ENCODE data around the gene SLC22A14.

Gene SLC22A14

GRCh38 chr3:38250198-38250597 is 31.9 kb upstream of the SLC22A14 start:
- H3K27me3 ChIP-seq (ENCODE audit: insufficient read depth, insufficient read length), result no peaks in the 10 kb centered on the region
- DNase-seq (ENCODE audit: low read depth, low spot score), result no peak
- H3K4me1 ChIP-seq (ENCODE audit: insufficient read depth, insufficient read length), result peaks cover 5% of the 10 kb centered on the region
- peaks cover 86% of the 10 kb centered on the region for H3K36me3 ChIP-seq (ENCODE audit: insufficient read depth, insufficient read length, low read length)
- no peaks in the 10 kb centered on the region for H3K9me3 ChIP-seq (ENCODE audit: insufficient read depth, low read length)
- no peak for TF ChIP-seq ZNF274 (IDR thresholded peaks at IDR 0.05; ENCODE audit: low read depth, low read length)
- no peak for TF ChIP-seq YY1 (IDR thresholded peaks at IDR 0.05; ENCODE audit: insufficient read depth, insufficient read length)
- no peak overlapping the region for H3K9ac ChIP-seq (ENCODE audit: insufficient read length, low read depth)
- H3K4me3 ChIP-seq (ENCODE audit: insufficient read length, low read depth), result no peak overlapping the region

GRCh38 chr3:38251197-38251596 is 30.9 kb upstream of the SLC22A14 start:
- Histone ChIP-seq H3K36me3 (ENCODE audit: insufficient read depth, insufficient read length, low read length) (peaks cover 83% of the 10 kb centered on the region), H3K4me3 (ENCODE audit: insufficient read length, low read depth) (no peak overlapping the region), H3K4me1 (ENCODE audit: insufficient read depth, insufficient read length) (peaks cover 5% of the 10 kb centered on the region), H3K9me3 (ENCODE audit: insufficient read depth, low read length) (no peaks in the 10 kb centered on the region), H3K9ac (ENCODE audit: insufficient read length, low read depth) (no peak overlapping the region), H3K27me3 (ENCODE audit: insufficient read depth, insufficient read length) (no peaks in the 10 kb centered on the region)
- TF ChIP-seq YY1 (IDR thresholded peaks at IDR 0.05; ENCODE audit: insufficient read depth, insufficient read length) (no peak), SUZ12 (IDR thresholded peaks at IDR 0.05; ENCODE audit: extremely low read depth, insufficient read depth, insufficient read length) (no peak)
- no peak for DNase-seq (ENCODE audit: low read depth, low spot score)

GRCh38 chr3:38253704-38254103 is 28.4 kb upstream of the SLC22A14 start:
- no peak for DNase-seq (ENCODE audit: low read depth, low spot score)
- H3K4me1 ChIP-seq (ENCODE audit: insufficient read depth, insufficient read length), result no peaks in the 10 kb centered on the region
- no peaks in the 10 kb centered on the region for H3K9me3 ChIP-seq (ENCODE audit: insufficient read depth, low read length)
- H3K9ac ChIP-seq (ENCODE audit: insufficient read length, low read depth), result no peak overlapping the region
- TF ChIP-seq ZNF274 (IDR thresholded peaks at IDR 0.05; ENCODE audit: low read depth, low read length) (no peak), YY1 (IDR thresholded peaks at IDR 0.05; ENCODE audit: insufficient read depth, insufficient read length) (no peak), SUZ12 (IDR thresholded peaks at IDR 0.05; ENCODE audit: extremely low read depth, insufficient read depth, insufficient read length) (no peak)
- H3K4me3 ChIP-seq (ENCODE audit: insufficient read length, low read depth), result no peak overlapping the region
- H3K27me3 ChIP-seq (ENCODE audit: insufficient read depth, insufficient read length), result no peaks in the 10 kb centered on the region
- peaks cover 67% of the 10 kb centered on the region for H3K36me3 ChIP-seq (ENCODE audit: insufficient read depth, insufficient read length, low read length)

- no peak for TF ChIP-seq YY1 (IDR thresholded peaks at IDR 0.05; ENCODE audit: insufficient read depth, insufficient read length)
- no peak for TF ChIP-seq ZNF274 (IDR thresholded peaks at IDR 0.05; ENCODE audit: low read depth, low read length)
- Histone ChIP-seq H3K9ac (ENCODE audit: insufficient read length, low read depth) (no peak overlapping the region), H3K9me3 (ENCODE audit: insufficient read depth, low read length) (no peaks in the 10 kb centered on the region), H3K4me1 (ENCODE audit: insufficient read depth, insufficient read length) (no peaks in the 10 kb centered on the region), H3K36me3 (ENCODE audit: insufficient read depth, insufficient read length, low read length) (peaks cover 55% of the 10 kb centered on the region), H3K4me3 (ENCODE audit: insufficient read length, low read depth) (no peak overlapping the region), H3K27me3 (ENCODE audit: insufficient read depth, insufficient read length) (no peaks in the 10 kb centered on the region)
- no peak for DNase-seq (ENCODE audit: low read depth, low spot score)
Observed at GRCh38 chr3:38254872-38255271, 27.2 kb upstream of the SLC22A14 start.

GRCh38 chr3:38255627-38256026 is 26.5 kb upstream of the SLC22A14 start:
- H3K9ac ChIP-seq (ENCODE audit: insufficient read length, low read depth), result no peak overlapping the region
- no peaks in the 10 kb centered on the region for H3K4me1 ChIP-seq (ENCODE audit: insufficient read depth, insufficient read length)
- H3K4me3 ChIP-seq (ENCODE audit: insufficient read length, low read depth), result no peak overlapping the region
- peaks cover 48% of the 10 kb centered on the region for H3K36me3 ChIP-seq (ENCODE audit: insufficient read depth, insufficient read length, low read length)
- TF ChIP-seq YY1 (IDR thresholded peaks at IDR 0.05; ENCODE audit: insufficient read depth, insufficient read length), result no peak
- no peak for TF ChIP-seq SUZ12 (IDR thresholded peaks at IDR 0.05; ENCODE audit: extremely low read depth, insufficient read depth, insufficient read length)
- no peak for TF ChIP-seq ZNF274 (IDR thresholded peaks at IDR 0.05; ENCODE audit: low read depth, low read length)
- no peaks in the 10 kb centered on the region for H3K9me3 ChIP-seq (ENCODE audit: insufficient read depth, low read length)
- H3K27me3 ChIP-seq (ENCODE audit: insufficient read depth, insufficient read length), result no peaks in the 10 kb centered on the region
- DNase-seq (ENCODE audit: low read depth, low spot score), result no peak

DNA sequence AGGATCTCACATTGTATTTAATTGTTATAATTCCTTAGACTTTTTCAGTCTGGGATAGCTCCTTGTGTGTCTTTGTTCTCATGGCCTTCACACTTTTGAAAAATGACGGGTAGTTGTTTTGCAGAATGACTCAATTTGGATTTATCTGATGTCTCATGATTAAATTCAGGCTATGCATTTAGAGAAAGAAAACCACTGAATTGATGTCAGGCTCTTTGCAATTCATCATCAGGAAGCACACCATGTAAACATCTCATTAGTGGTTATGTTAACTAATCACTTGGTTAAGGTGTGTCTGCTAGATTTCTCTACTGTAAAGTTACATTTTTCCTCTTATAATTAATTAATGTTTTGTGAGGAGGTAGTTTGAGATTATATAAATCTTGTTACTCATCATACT is 24.5 kb upstream of the SLC22A14 start:
- Histone ChIP-seq H3K36me3 (ENCODE audit: insufficient read depth, insufficient read length, low read length) (peaks cover 29% of the 10 kb centered on the region), H3K4me3 (ENCODE audit: insufficient read length, low read depth) (no peak overlapping the region), H3K9me3 (ENCODE audit: insufficient read depth, low read length) (peaks cover 10% of the 10 kb centered on the region; the same call in 1 of the 2 replicates), H3K27me3 (ENCODE audit: insufficient read depth, insufficient read length) (no peaks in the 10 kb centered on the region), H3K4me1 (ENCODE audit: insufficient read depth, insufficient read length) (no peaks in the 10 kb centered on the region), H3K9ac (ENCODE audit: insufficient read length, low read depth) (no peak overlapping the region)
- TF ChIP-seq ZNF274 (IDR thresholded peaks at IDR 0.05; ENCODE audit: low read depth, low read length) (no peak), YY1 (IDR thresholded peaks at IDR 0.05; ENCODE audit: insufficient read depth, insufficient read length) (no peak), SUZ12 (IDR thresholded peaks at IDR 0.05; ENCODE audit: extremely low read depth, insufficient read depth, insufficient read length) (no peak)
- DNase-seq (ENCODE audit: low read depth, low spot score), result no peak

GRCh38 chr3:38260474-38260873 is 21.6 kb upstream of the SLC22A14 start:
- DNase-seq (ENCODE audit: low read depth, low spot score), result no peak
- Histone ChIP-seq H3K4me3 (ENCODE audit: insufficient read length, low read depth) (no peak overlapping the region), H3K9ac (ENCODE audit: insufficient read length, low read depth) (no peak overlapping the region), H3K36me3 (ENCODE audit: insufficient read depth, insufficient read length, low read length) (peaks cover 5% of the 10 kb centered on the region), H3K27me3 (ENCODE audit: insufficient read depth, insufficient read length) (no peaks in the 10 kb centered on the region), H3K9me3 (ENCODE audit: insufficient read depth, low read length) (peaks cover 10% of the 10 kb centered on the region; the same call in 1 of the 2 replicates), H3K4me1 (ENCODE audit: insufficient read depth, insufficient read length) (peaks cover 9% of the 10 kb centered on the region)
- no peak for TF ChIP-seq ZNF274 (IDR thresholded peaks at IDR 0.05; ENCODE audit: low read depth, low read length)
- TF ChIP-seq SUZ12 (IDR thresholded peaks at IDR 0.05; ENCODE audit: extremely low read depth, insufficient read depth, insufficient read length), result no peak
- no peak for TF ChIP-seq YY1 (IDR thresholded peaks at IDR 0.05; ENCODE audit: insufficient read depth, insufficient read length)

GRCh38 chr3:38264353-38264771 is 17.7 kb upstream of the SLC22A14 start:
- peaks cover 10% of the 10 kb centered on the region; the same call in 1 of the 2 replicates for H3K9me3 ChIP-seq (ENCODE audit: insufficient read depth, low read length)
- no peak overlapping the region for H3K4me3 ChIP-seq (ENCODE audit: insufficient read length, low read depth)
- no peaks in the 10 kb centered on the region for H3K36me3 ChIP-seq (ENCODE audit: insufficient read depth, insufficient read length, low read length)
- TF ChIP-seq ZNF274 (IDR thresholded peaks at IDR 0.05; ENCODE audit: low read depth, low read length) (no peak), SUZ12 (IDR thresholded peaks at IDR 0.05; ENCODE audit: extremely low read depth, insufficient read depth, insufficient read length) (no peak), YY1 (IDR thresholded peaks at IDR 0.05; ENCODE audit: insufficient read depth, insufficient read length) (no peak)
- H3K4me1 ChIP-seq (ENCODE audit: insufficient read depth, insufficient read length), result peaks cover 9% of the 10 kb centered on the region
- no peak for DNase-seq (ENCODE audit: low read depth, low spot score)
- H3K27me3 ChIP-seq (ENCODE audit: insufficient read depth, insufficient read length), result no peaks in the 10 kb centered on the region
- no peak overlapping the region for H3K9ac ChIP-seq (ENCODE audit: insufficient read length, low read depth)
